Fibroblast of peridontal ligament (primary cell): ENCODE results near the gene PAQR9.
A peak's percentile ranks its signal among the peaks of the same experiment; 100 is the strongest.

ENCODE experiments used
- DNase-seq: peaks from one replicate; pipeline ENCODE4 v3.0.0-alpha.2; 2010; ENCODE audit errors: extremely low read depth

Gene PAQR9

GRCh38 chr3:142950972-142951371, 12.5 kb downstream of the PAQR9 start:
- DNase-seq: no peak

- no peak for DNase-seq
Measured at GRCh38 chr3:142947799-142948575, 15.5 kb downstream of the PAQR9 start.

- no peak for DNase-seq
Measured at GRCh38 chr3:142947352-142947751, 16.1 kb downstream of the PAQR9 start.

- DNase-seq: no peak
Measured at GRCh38 chr3:142946861-142947260, 16.6 kb downstream of the PAQR9 start.

GRCh38 chr3:142945023-142945422, 18.5 kb downstream of the PAQR9 start:
- DNase-seq: no peak

- DNase-seq: no peak
Measured at GRCh38 chr3:142944342-142944741, 19.1 kb downstream of the PAQR9 start.

- DNase-seq: no peak
Measured at GRCh38 chr3:142943870-142944269, 19.6 kb downstream of the PAQR9 start.

GRCh38 chr3:142943349-142943748, 20.1 kb downstream of the PAQR9 start:
- DNase-seq: no peak

- DNase-seq: no peak
Measured at GRCh38 chr3:142941373-142942123, 21.9 kb downstream of the PAQR9 start.

GRCh38 chr3:142940472-142940871, 23.0 kb downstream of the PAQR9 start:
- no peak for DNase-seq

- DNase-seq: no peak
Measured at GRCh38 chr3:142940000-142940399, 23.5 kb downstream of the PAQR9 start.

- DNase-seq: no peak
Measured at GRCh38 chr3:142935963-142936362, 27.5 kb downstream of the PAQR9 start.

GRCh38 chr3:142934887-142935269, 28.6 kb downstream of the PAQR9 start:
- DNase-seq: no peak

- no peak for DNase-seq
Measured at GRCh38 chr3:142934128-142934886, 29.2 kb downstream of the PAQR9 start.

GRCh38 chr3:142931222-142931621, 32.3 kb downstream of the PAQR9 start:
- DNase-seq: no peak

- DNase-seq: peak; percentile 12
Measured at GRCh38 chr3:142930463-142930862, 33.0 kb downstream of the PAQR9 start.

GRCh38 chr3:142929890-142930289, 33.6 kb downstream of the PAQR9 start:
- DNase-seq: no peak

- DNase-seq: peak; percentile 7
Measured at GRCh38 chr3:142929109-142929508, 34.4 kb downstream of the PAQR9 start.

- DNase-seq: no peak
Measured at GRCh38 chr3:142926368-142926944, 37.0 kb downstream of the PAQR9 start.

- DNase-seq: no peak
Measured at GRCh38 chr3:142925140-142925539, 38.3 kb downstream of the PAQR9 start.

GRCh38 chr3:142923694-142924093, 39.8 kb downstream of the PAQR9 start:
- no peak for DNase-seq

- DNase-seq: no peak
Measured at GRCh38 chr3:142916605-142917004, 46.9 kb downstream of the PAQR9 start.
